ENCODE results near the gene SCGB1C1.
"Not testable (repeated sequence)": the region's sequence is repeated elsewhere in the genome, so short reads cannot be mapped to it uniquely, and the experiment has no call there.

Gene SCGB1C1

GRCh38 chr11:192674-193128, at the start of gene SCGB1C1:
TSS of gene SCGB1C1 (plus strand) at chr11:193078. CDS start at chr11:193100, 22 bp downstream.
- DNase-seq (ENCODE audit: low spot score): not testable (repeated sequence)

- not testable (repeated sequence) for DNase-seq (ENCODE audit: low spot score)
Observed at GRCh38 chr11:180242-180641, 12.6 kb upstream of the SCGB1C1 start.

GRCh38 chr11:189200-189783, 3.6 kb upstream of the SCGB1C1 start:
- not testable (repeated sequence) for DNase-seq (ENCODE audit: low spot score)

- not testable (repeated sequence) for DNase-seq (ENCODE audit: low spot score)
Observed at GRCh38 chr11:189843-190311, 3.0 kb upstream of the SCGB1C1 start.

- DNase-seq (ENCODE audit: low spot score): not testable (repeated sequence)
Observed at GRCh38 chr11:190546-190945, 2.3 kb upstream of the SCGB1C1 start.

GRCh38 chr11:191490-192478, 1.1 kb upstream of the SCGB1C1 start:
- DNase-seq (ENCODE audit: low spot score): not testable (repeated sequence)

- DNase-seq (ENCODE audit: low spot score): not testable (repeated sequence)
Observed at GRCh38 chr11:193481-193880, 603 bp downstream of the SCGB1C1 start.

- DNase-seq (ENCODE audit: low spot score): no peak
Observed at GRCh38 chr11:196786-197731, 4.2 kb downstream of the SCGB1C1 start.

- no peak for DNase-seq (ENCODE audit: low spot score)
Observed at GRCh38 chr11:197741-198235, 4.9 kb downstream of the SCGB1C1 start.

GRCh38 chr11:198236-198806, 5.4 kb downstream of the SCGB1C1 start:
- DNase-seq (ENCODE audit: low spot score): no peak

- no peak for DNase-seq (ENCODE audit: low spot score)
Observed at GRCh38 chr11:199004-199581, 6.2 kb downstream of the SCGB1C1 start.

- DNase-seq (ENCODE audit: low spot score): no peak
Observed at GRCh38 chr11:199782-200181, 6.9 kb downstream of the SCGB1C1 start.

- no peak for DNase-seq (ENCODE audit: low spot score)
Observed at GRCh38 chr11:200224-201003, 7.5 kb downstream of the SCGB1C1 start.

- no peak for DNase-seq (ENCODE audit: low spot score)
Observed at GRCh38 chr11:201966-202365, 9.1 kb downstream of the SCGB1C1 start.

- DNase-seq (ENCODE audit: low spot score): no peak
Observed at GRCh38 chr11:202490-202889, 9.6 kb downstream of the SCGB1C1 start.

GRCh38 chr11:203056-203944, 10.4 kb downstream of the SCGB1C1 start:
- no peak for DNase-seq (ENCODE audit: low spot score)

- DNase-seq (ENCODE audit: low spot score): no peak
Observed at GRCh38 chr11:203945-204586, 11.2 kb downstream of the SCGB1C1 start.

GRCh38 chr11:204587-205109, 11.8 kb downstream of the SCGB1C1 start:
- no peak for DNase-seq (ENCODE audit: low spot score)

Measured in AG08395 (cell line).